Testis (tissue), 3 donors: ENCODE results near the gene CLASRP. TPM values are rescaled to one million over a fixed set of nuclear protein-coding genes. Genes with fewer than 3 reads are reported as not detected.
"Not testable (repeated sequence)": the region's sequence is repeated elsewhere in the genome, so short reads cannot be mapped to it uniquely, and the experiment has no call there.

ENCODE experiments used
- DNase-seq: peaks from one replicate; pipeline ENCODE4 v3.0.0-alpha.2; 2019
- H3K27ac ChIP-seq, 2 donors: fragments of 200-600 bp; sonication (generic); one replicate each; pipeline ENCODE4 v1.5.1; 2019
- H3K27me3 ChIP-seq: fragments of 200-600 bp; sonication (generic); one replicate; pipeline ENCODE4 v1.5.1; 2019
- H3K36me3 ChIP-seq: fragments of 200-600 bp; sonication (generic); one replicate; pipeline ENCODE4 v1.5.1; 2017; ENCODE audit warnings: low read depth; ENCODE audit errors: missing control alignments
- H3K4me1 ChIP-seq: fragments of 200-600 bp; sonication (generic); one replicate; pipeline ENCODE4 v1.5.1; 2019
- H3K4me3 ChIP-seq, 2 donors: fragments of 200-600 bp; sonication (generic); one replicate each; pipeline ENCODE4 v1.5.1; 2017 to 2019
- H3K9me3 ChIP-seq: fragments of 200-600 bp; sonication (generic); one replicate; pipeline ENCODE4 v1.5.1; 2017
- CTCF ChIP-seq, 3 experiments: fragments of 450-650 bp in 2 of 3; fragments of 200-600 bp in 1 of 3; sonication (generic) in 1 of 3; IDR thresholded peaks; one replicate each; pipeline ENCODE4 v1.5.1; 2016 to 2019; ENCODE audit warnings: antibody characterized with exemption in 3 of 3, mild to moderate bottlenecking in 2 of 3, moderate library complexity in 1 of 3
- POLR2A ChIP-seq: fragments of 450-650 bp; IDR thresholded peaks from one replicate; pipeline ENCODE4 v1.6.1; 2017; ENCODE audit warnings: antibody characterized with exemption, mild to moderate bottlenecking, moderate library complexity
- WGBS, 2 donors: methylation state at CpG; one replicate each; pipeline ENCODE4 v1.1.5; 2018; 5-methylcytosine and 5-hydroxymethylcytosine counted together
- intact Hi-C: fragments of 100-400 bp; cut with DNase I; formaldehyde crosslinking; loops from one replicate; pipeline ENCODE4 v1.15.1; 2023; ENCODE audit warnings: low total_unique reads
- polyA plus RNA-seq: library from polyadenylated mRNA; stranded (reverse); fragments of 350-450 nt; fragmentation: Illumina TruSeq; extraction: RNeasy Lipid Tissue Mini Kit (QIAGEN cat#74804); gene quantifications from one replicate; pipeline ENCODE4 v1.2.3, GENCODE V29; 2014; ENCODE audit warnings: low read depth, low replicate concordance; ENCODE audit not compliant: insufficient read depth
- total RNA-seq, 2 donors: library from RNA; depleted of rRNA; stranded (reverse); fragments of >200 nt; gene quantifications; one replicate each; pipeline ENCODE4 v1.2.3, GENCODE V29; 2016

The CLASRP gene
- total and polyA plus RNA-seq, 3 donors from 2014 or later, result 76.1 to 132 (median 113) TPM

GRCh38 chr19:45103156-45103507, 64.3 kb downstream of the CLASRP start:
- no peak for TF ChIP-seq CTCF (IDR thresholded peaks at IDR 0.05)
- TF ChIP-seq POLR2A, result no peak
- no peaks in the 10 kb centered on the region for H3K27me3 ChIP-seq
- no peaks in the 10 kb centered on the region for H3K9me3 ChIP-seq
- no peak overlapping the region for H3K4me3 ChIP-seq
- H3K4me1 ChIP-seq, result peaks cover 56% of the 10 kb centered on the region
- no peaks in the 10 kb centered on the region for H3K36me3 ChIP-seq
- H3K27ac ChIP-seq, result no peak overlapping the region
- intact Hi-C loops, result no loop called here
- DNase-seq, result peak; percentile 53
- WGBS, 2 donors, result 33 to 42% methylated on average over 3 to 9 of the region's 15 CpGs

GRCh38 chr19:45103508-45104319, 64.9 kb downstream of the CLASRP start:
- no peak for TF ChIP-seq CTCF (IDR thresholded peaks at IDR 0.05)
- Histone ChIP-seq H3K36me3 (no peaks in the 10 kb centered on the region), H3K4me3 (no peak overlapping the region), H3K27ac (no peak overlapping the region), H3K27me3 (no peaks in the 10 kb centered on the region), H3K4me1 (peaks cover 50% of the 10 kb centered on the region), H3K9me3 (no peaks in the 10 kb centered on the region)
- intact Hi-C loops, result no loop called here
- no peak for DNase-seq
- 49 to 60% methylated on average over 25 to 26 of the region's 26 CpGs for WGBS, 2 donors

GRCh38 chr19:45104658-45105349, 66.0 kb downstream of the CLASRP start:
- intact Hi-C loops, result no loop called here
- H3K27ac ChIP-seq, result no peak overlapping the region
- WGBS, 2 donors, result 76 to 85% methylated on average over 12 to 16 of the region's 16 CpGs
- no peaks in the 10 kb centered on the region for H3K27me3 ChIP-seq
- no peak overlapping the region for H3K4me3 ChIP-seq
- TF ChIP-seq CTCF (IDR thresholded peaks at IDR 0.05) (no peak), POLR2A (no peak)
- no peak for DNase-seq
- no peaks in the 10 kb centered on the region for H3K36me3 ChIP-seq
- no peaks in the 10 kb centered on the region for H3K9me3 ChIP-seq
- H3K4me1 ChIP-seq, result peaks cover 39% of the 10 kb centered on the region

- 92 to 96% methylated on average over 11 of the region's 11 CpGs for WGBS, 2 donors
- H3K9me3 ChIP-seq, H3K4me3 ChIP-seq, DNase-seq, intact Hi-C loops, H3K27me3 ChIP-seq, H3K36me3 ChIP-seq, H3K27ac ChIP-seq: not testable (repeated sequence)
- peaks cover 25% of the 10 kb centered on the region for H3K4me1 ChIP-seq
These were observed 67.5 kb downstream of the CLASRP start for GRCh38 chr19:45106363-45106762.

- WGBS, 2 donors, result 72 to 86% methylated on average over 12 of the region's 12 CpGs
- no peak for DNase-seq
- Histone ChIP-seq H3K36me3 (no peaks in the 10 kb centered on the region), H3K27me3 (no peaks in the 10 kb centered on the region), H3K27ac (no peak overlapping the region), H3K4me3 (no peak overlapping the region), H3K9me3 (no peaks in the 10 kb centered on the region), H3K4me1 (peaks cover 14% of the 10 kb centered on the region)
- TF ChIP-seq POLR2A (no peak), CTCF (IDR thresholded peaks at IDR 0.05) (no peak)
- intact Hi-C loops, result no loop called here
These were observed 68.8 kb downstream of the CLASRP start for GRCh38 chr19:45107621-45108150.
